Esophagus squamous epithelium (tissue), 4 donors: ENCODE measurements around the gene REC114.

ENCODE experiments used
- POLR2A ChIP-seq, 4 donors: fragments of 450-650 bp; IDR thresholded peaks; one replicate each; pipeline ENCODE4 v1.6.1; 2017; ENCODE audit warnings: antibody characterized with exemption in 4 of 4, mild to moderate bottlenecking in 4 of 4, moderate library complexity in 3 of 4
- TF ChIP-seq, protein P1 (sequence below), 6 experiments: fragments of 450-650 bp in 4 of 6; fragments of 200-600 bp in 2 of 6; sonication (generic) in 2 of 6; IDR thresholded peaks; one replicate each; pipeline ENCODE4 v1.5.1; 2016 to 2019; ENCODE audit warnings: antibody characterized with exemption in 6 of 6, mild to moderate bottlenecking in 4 of 6, moderate library complexity in 4 of 6

DNA sequence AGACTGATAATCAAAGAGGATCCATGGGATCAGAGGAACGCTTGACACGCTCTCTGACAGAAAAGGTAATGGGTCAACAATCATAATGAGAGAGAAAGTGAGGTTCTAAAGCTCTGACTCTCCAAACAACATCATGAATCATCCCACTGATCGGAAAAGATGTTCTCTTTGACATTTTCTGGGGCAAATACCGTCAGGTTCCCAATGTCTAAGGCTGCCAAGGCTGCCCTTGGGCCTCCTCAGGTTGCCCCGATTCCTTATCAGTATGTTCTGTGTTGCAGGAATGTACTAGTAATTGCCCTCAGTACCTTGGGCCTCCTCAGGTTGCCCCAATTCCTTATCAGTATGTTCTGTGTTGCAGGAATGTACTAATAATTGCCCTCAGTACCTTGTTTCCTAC is 129.3 kb downstream of the REC114 start:
- TF ChIP-seq, protein P1, sequence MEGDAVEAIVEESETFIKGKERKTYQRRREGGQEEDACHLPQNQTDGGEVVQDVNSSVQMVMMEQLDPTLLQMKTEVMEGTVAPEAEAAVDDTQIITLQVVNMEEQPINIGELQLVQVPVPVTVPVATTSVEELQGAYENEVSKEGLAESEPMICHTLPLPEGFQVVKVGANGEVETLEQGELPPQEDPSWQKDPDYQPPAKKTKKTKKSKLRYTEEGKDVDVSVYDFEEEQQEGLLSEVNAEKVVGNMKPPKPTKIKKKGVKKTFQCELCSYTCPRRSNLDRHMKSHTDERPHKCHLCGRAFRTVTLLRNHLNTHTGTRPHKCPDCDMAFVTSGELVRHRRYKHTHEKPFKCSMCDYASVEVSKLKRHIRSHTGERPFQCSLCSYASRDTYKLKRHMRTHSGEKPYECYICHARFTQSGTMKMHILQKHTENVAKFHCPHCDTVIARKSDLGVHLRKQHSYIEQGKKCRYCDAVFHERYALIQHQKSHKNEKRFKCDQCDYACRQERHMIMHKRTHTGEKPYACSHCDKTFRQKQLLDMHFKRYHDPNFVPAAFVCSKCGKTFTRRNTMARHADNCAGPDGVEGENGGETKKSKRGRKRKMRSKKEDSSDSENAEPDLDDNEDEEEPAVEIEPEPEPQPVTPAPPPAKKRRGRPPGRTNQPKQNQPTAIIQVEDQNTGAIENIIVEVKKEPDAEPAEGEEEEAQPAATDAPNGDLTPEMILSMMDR (IDR thresholded peaks at IDR 0.05), result no peak
- no peak for TF ChIP-seq POLR2A (IDR thresholded peaks at IDR 0.05)
